Activated CD8-positive, alpha-beta T cell treated with anti-CD3 and anti-CD28 coated beads for 36 hours (primary cell): ENCODE measurements around the gene ADAM19. TPM values are rescaled to one million over a fixed set of nuclear protein-coding genes. Genes with fewer than 3 reads are reported as not detected.

Source experiments
- ATAC-seq: fragments of 200-7000 bp; cut with Tn5 transposase; one replicate; pipeline ENCODE4 v1.10.0; 2021; ENCODE audit warnings: mild to moderate bottlenecking, moderate library complexity
- CTCF ChIA-PET: fragments of 350-600 bp; sonication (Branson Sonifier 250); formaldehyde crosslinking; loops from one replicate; lab custom pipeline; 2021; ENCODE audit warnings: antibody characterized with exemption; lab: Charles Lee
- POLR2A ChIA-PET: fragments of 350-600 bp; sonication (Branson Sonifier 250); formaldehyde crosslinking; loops from one replicate; lab custom pipeline; 2021; ENCODE audit warnings: antibody characterized with exemption; lab: Charles Lee
- DNase-seq: peaks from one replicate; pipeline ENCODE4 v3.0.0-alpha.2; 2020
- H3K27ac Mint-ChIP-seq: one replicate; pipeline ENCODE4 v1.8.0; 2021; ENCODE audit warnings: mild to moderate bottlenecking, mixed read lengths
- H3K27me3 Mint-ChIP-seq: one replicate; pipeline ENCODE4 v1.8.0; 2021; ENCODE audit warnings: mixed read lengths
- H3K36me3 Mint-ChIP-seq: one replicate; pipeline ENCODE4 v1.8.0; 2021; ENCODE audit warnings: low read depth, mixed read lengths
- H3K4me1 Mint-ChIP-seq: one replicate; pipeline ENCODE4 v1.8.0; 2021; ENCODE audit warnings: low read depth, mixed read lengths
- H3K4me3 Mint-ChIP-seq: one replicate; pipeline ENCODE4 v1.8.0; 2021; ENCODE audit warnings: mild to moderate bottlenecking, moderate library complexity, mixed read lengths
- H3K9me3 Mint-ChIP-seq: one replicate; pipeline ENCODE4 v1.8.0; 2021; ENCODE audit warnings: mixed read lengths
- intact Hi-C: fragments of 100-400 bp; cut with micrococcal nuclease; formaldehyde crosslinking; loops from one replicate; pipeline ENCODE4 v1.10.0; 2022
- total RNA-seq, 2 experiments: library from RNA; stranded (reverse); gene quantifications; one replicate each; pipeline ENCODE4 v1.2.3, GENCODE V29; 2021
- TF ChIP-seq, protein P1 (sequence below): fragments of 200-600 bp; IDR thresholded peaks from one replicate; pipeline ENCODE4 v1.8.0; 2022; ENCODE audit warnings: antibody characterized with exemption, mild to moderate bottlenecking

ADAM19 gene
- total RNA-seq, 2 experiments from 2014 or later: 12.3 to 12.9 TPM

DNA sequence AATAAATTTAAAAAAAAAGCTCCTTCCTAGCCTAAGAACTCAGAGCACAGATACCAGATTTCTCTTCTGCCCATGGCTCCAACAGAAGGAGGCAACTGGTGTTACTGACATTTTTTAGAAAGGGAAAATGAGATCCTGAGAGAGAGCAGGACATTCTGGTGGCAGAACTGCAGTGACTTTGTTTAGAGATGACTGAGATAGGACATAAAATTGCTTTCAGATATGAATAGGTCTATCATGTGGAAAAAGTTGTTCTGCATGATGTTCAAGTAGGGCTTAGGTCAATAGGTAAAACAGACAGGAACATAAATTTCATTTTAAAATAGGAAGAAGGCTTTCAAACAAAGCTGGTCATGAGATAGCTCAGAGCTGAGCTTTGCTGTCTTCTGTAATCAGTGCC, 66.0 kb downstream of the ADAM19 start:
- CTCF ChIA-PET: interaction anchor here (0.7 to 1.0 kb wide), 2 partner anchors 38 to 59 kb away, joined by 3 read pairs; no protein-coding TSS in a partner anchor
- no peak for DNase-seq
- Mint-ChIP-seq H3K9me3 (no peaks in the 10 kb centered on the region), H3K36me3 (no peaks in the 10 kb centered on the region), H3K27ac (no peak overlapping the region), H3K27me3 (no peaks in the 10 kb centered on the region), H3K4me1 (no peaks in the 10 kb centered on the region), H3K4me3 (no peak overlapping the region)
- POLR2A ChIA-PET: no interaction called here
- intact Hi-C loops: no loop called here
- peak; percentile 20 for ATAC-seq
- TF ChIP-seq, protein P1, sequence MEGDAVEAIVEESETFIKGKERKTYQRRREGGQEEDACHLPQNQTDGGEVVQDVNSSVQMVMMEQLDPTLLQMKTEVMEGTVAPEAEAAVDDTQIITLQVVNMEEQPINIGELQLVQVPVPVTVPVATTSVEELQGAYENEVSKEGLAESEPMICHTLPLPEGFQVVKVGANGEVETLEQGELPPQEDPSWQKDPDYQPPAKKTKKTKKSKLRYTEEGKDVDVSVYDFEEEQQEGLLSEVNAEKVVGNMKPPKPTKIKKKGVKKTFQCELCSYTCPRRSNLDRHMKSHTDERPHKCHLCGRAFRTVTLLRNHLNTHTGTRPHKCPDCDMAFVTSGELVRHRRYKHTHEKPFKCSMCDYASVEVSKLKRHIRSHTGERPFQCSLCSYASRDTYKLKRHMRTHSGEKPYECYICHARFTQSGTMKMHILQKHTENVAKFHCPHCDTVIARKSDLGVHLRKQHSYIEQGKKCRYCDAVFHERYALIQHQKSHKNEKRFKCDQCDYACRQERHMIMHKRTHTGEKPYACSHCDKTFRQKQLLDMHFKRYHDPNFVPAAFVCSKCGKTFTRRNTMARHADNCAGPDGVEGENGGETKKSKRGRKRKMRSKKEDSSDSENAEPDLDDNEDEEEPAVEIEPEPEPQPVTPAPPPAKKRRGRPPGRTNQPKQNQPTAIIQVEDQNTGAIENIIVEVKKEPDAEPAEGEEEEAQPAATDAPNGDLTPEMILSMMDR: no peak

DNA sequence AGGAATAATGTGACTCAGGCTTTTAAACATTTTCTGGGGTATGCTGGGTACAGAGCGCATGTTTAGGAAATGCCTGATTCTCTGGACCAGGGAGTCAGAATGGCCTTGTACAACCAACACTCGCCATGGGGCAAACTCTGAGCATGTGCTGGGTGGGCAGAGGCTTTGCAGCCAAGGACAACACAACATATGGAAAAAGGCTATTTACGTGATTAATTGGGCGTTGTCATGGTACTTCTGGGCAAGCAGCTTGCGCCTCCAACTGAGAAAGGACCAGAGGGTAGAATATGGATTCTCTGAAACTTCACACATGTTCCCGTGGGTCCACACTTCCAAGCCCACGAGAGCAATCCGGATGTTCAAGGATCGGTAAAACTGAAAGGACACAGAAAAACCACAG, 66.5 kb downstream of the ADAM19 start:
- TF ChIP-seq, protein P1: no peak
- ATAC-seq (no peak), DNase-seq (no peak)
- Mint-ChIP-seq H3K36me3 (no peaks in the 10 kb centered on the region), H3K9me3 (no peaks in the 10 kb centered on the region), H3K27me3 (no peaks in the 10 kb centered on the region), H3K4me1 (no peaks in the 10 kb centered on the region), H3K4me3 (no peak overlapping the region), H3K27ac (no peak overlapping the region)
- POLR2A ChIA-PET: no interaction called here
- CTCF ChIA-PET: interaction anchor here (0.7 to 1.0 kb wide), 2 partner anchors 37 to 59 kb away, joined by 3 read pairs; no protein-coding TSS in a partner anchor
- intact Hi-C loops: no loop called here

DNA sequence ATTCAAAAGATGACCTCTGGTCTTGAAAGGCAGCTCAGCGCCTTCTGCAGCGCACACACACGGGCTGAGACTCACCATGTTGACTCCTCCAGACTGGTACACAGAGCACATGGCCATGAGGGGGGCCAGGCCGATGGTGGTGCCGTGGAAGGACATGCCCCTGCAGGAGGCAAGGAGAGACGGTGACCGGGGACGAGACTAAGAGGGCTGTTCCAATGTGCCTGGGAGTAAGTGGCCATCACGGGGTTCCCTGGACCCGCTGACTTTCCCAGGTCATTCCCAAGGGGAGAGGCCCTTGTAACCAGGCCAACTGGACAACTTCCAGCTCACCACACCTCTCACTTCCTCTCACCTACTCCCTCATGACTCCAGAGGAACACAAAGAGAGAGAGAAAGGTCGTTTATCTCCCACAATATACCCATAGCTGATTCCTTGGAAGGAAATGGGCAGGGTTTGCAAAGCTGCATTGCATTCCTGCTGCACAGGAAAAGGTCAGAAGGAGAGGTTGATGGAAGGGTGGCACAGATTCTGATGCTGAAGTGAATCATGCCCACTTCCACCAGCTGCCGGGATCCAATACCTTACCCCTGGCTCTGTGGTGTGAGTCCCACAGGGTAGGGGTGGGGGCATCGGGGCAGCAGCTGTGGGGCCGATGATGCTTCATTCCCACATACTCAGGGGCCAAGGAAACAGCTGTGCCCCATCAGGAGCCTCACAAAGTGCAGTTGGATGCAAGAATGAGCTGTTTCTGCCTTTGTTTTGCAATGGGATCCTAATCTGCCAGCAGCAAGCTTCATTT, 68.4 kb downstream of the ADAM19 start:
- POLR2A ChIA-PET: no interaction called here
- TF ChIP-seq, protein P1: no peak
- Mint-ChIP-seq H3K27ac (no peak overlapping the region), H3K36me3 (no peaks in the 10 kb centered on the region), H3K4me3 (no peak overlapping the region), H3K4me1 (no peaks in the 10 kb centered on the region), H3K9me3 (no peaks in the 10 kb centered on the region), H3K27me3 (no peaks in the 10 kb centered on the region)
- intact Hi-C loops: no loop called here
- ATAC-seq: no peak
- CTCF ChIA-PET: interaction anchor here (0.9 kb wide), 1 partner anchor 35 kb away, joined by 3 read pairs; no protein-coding TSS in a partner anchor
- DNase-seq: no peak

DNA sequence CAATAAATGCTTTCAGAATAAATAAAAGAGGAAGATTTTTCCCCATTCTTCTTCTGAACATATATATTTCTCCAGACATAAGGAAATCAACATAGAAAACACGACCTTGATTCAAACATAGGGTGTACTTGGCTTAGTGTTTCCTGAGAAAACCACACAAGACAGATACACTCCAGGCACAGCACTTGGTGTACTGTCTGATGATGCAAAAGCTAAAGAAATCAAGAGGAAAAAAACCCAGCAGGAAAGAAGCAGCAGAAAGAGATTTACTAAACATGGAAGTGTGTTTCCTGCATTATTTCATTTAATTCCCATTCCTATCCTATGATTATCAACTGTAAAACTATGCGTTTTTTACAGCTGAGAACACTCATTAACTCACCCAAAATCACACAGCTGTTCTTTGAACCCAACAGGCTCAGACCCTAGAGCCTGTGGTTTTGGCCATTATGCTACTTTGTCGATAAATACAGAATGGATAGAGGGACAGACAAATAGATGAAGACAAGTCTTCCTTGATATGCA, 69.4 kb downstream of the ADAM19 start:
- Mint-ChIP-seq H3K4me1 (no peaks in the 10 kb centered on the region), H3K9me3 (no peaks in the 10 kb centered on the region), H3K4me3 (no peak overlapping the region), H3K36me3 (no peaks in the 10 kb centered on the region), H3K27me3 (no peaks in the 10 kb centered on the region), H3K27ac (no peak overlapping the region)
- CTCF ChIA-PET: interaction anchor here (0.9 kb wide), 1 partner anchor 34 kb away, joined by 3 read pairs; no protein-coding TSS in a partner anchor
- POLR2A ChIA-PET: no interaction called here
- ATAC-seq (no peak), DNase-seq (no peak)
- TF ChIP-seq, protein P1: no peak
- intact Hi-C loops: no loop called here

DNA sequence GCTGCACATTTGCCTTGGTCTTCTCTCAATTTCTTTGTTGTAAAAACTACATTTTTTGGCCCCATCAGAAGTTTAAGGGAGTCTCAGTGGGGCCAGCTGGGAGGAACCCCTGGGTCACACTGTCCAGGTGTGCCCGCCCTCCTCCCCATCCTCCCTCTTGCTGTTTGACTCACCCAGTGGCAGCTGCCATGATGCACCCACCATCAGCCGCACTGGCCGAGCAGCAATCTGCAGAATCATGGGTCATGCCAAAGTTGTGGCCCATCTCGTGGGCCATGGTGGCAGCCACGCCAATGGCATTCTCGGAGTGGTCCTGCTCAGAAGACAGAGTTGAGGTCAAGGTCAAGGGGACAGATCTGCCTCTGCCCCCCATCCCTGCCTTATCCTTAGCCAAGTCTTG, 70.1 kb downstream of the ADAM19 start:
- H3K9me3 Mint-ChIP-seq: no peaks in the 10 kb centered on the region
- TF ChIP-seq, protein P1: no peak
- intact Hi-C loops: no loop called here
- H3K27me3 Mint-ChIP-seq: no peaks in the 10 kb centered on the region
- no peak overlapping the region for H3K4me3 Mint-ChIP-seq
- H3K36me3 Mint-ChIP-seq: no peaks in the 10 kb centered on the region
- ATAC-seq: no peak
- H3K27ac Mint-ChIP-seq: no peak overlapping the region
- H3K4me1 Mint-ChIP-seq: no peaks in the 10 kb centered on the region
- no peak for DNase-seq
- ChIA-PET POLR2A (no interaction called here), CTCF (interaction anchor here (2.1 kb wide), 1 partner anchor 238 kb away, joined by 8 read pairs; the partner anchor contains the start of gene LSM11)
